UCSD-AML1 (cell line): ENCODE measurements around the gene KRTAP5-5.

Experiments
- DNase-seq: peaks from one replicate; lab custom pipeline; 2025; ENCODE audit not compliant: unreplicated experiment; lab: John Stamatoyannopoulos, UW

Gene KRTAP5-5

GRCh38 chr11:1674173-1675131, 44.9 kb downstream of the KRTAP5-5 start:
- no peak for DNase-seq

DNA sequence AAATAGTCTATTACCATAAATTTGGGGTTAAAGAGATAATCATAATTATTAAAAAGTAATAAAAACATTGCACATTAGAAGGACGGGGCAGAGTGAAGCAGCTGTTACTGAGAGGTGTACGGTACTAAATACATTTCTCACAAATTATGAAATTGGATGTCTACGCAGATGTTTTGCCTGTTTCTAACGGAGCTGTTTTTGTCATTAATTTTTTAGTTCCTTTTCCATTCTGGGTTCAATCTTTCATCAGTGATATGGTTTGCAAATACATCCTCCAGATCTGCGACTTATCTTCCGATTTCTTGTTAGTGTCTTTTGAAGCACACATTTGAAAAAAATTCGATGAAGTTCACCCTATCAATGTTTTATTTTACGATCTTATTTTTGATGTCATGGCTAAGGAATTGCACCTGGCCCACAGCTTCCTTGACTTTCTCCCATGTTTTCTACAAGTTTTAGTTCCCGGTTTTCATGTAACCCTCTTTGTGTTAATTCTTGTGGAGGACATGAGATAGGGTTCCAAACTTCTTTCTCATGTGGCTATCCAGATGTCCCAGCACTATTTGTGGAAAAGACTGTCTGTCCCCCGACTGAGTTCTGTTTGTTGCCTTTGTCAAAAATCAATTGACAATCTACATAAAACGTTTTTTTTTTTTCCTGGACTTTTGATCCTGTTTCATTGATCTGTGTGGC, 46.1 kb downstream of the KRTAP5-5 start:
- no peak for DNase-seq

DNA sequence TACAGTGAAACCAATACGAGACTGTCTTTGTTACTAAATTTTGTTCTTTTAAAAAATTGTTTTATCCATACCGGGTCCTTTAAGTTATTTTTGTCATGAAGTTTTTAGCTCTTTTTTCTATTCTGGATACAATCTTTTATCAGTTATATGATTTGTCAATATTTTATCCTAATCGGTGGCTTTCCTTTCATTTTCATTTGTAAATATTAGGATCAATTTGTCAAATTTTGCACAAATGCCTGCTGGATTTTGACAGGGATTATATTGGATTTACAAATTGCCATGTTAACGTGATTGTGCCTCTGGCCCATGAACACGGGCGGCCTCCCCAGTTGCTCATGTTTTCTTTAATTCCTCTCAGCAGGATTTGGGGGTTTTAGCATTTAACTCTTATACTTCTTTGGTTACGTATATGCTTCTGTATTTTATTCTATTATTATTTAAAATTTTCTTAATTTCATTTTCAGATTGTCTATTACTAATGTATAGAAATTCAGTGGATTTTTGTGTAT, 46.7 kb downstream of the KRTAP5-5 start:
- no peak for DNase-seq

DNA sequence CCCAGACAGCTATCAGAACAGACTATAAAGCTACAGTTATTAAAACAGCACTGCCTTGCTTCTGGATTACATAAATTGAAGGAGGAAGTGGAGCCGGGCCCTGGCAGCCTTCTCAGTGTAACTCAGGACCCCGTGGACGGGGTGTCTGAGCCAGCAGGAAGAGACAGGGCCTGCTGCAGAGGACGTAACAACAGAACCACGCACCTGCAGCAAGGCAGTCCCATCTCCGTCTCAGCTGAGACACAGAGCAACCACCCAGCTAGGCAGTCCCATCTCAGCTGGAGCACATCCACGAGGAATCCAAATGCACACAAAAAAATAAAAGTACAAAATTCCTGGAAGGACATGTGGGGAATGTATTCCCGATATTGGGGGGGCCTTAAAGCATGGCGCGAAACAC, 50.3 kb downstream of the KRTAP5-5 start:
- no peak for DNase-seq
